Natural killer cell (primary cell): ENCODE data around the gene OXSR1. TPM values are rescaled to one million over a fixed set of nuclear protein-coding genes. Genes with fewer than 3 reads are reported as not detected.

ENCODE experiments used
- ATAC-seq, 3 donors: fragments of 150-1000 bp in 2 of 3; fragments of 200-7000 bp in 1 of 3; cut with Tn5 transposase; 1 replicate in 1 of 3; 2 replicates in 2 of 3; pipeline ENCODE4 v1.10.0; 2021; ENCODE audit warnings: mild to moderate bottlenecking in 2 of 3, moderate library complexity in 2 of 3
- DNase-seq, 2 donors: peaks; one replicate each; pipeline versions ENCODE4 v3.0.0 to v3.0.0-alpha.2; 2013 to 2021; ENCODE audit warnings: mixed read lengths in 1 of 2
- H3K27ac ChIP-seq: one replicate; pipeline ENCODE4 v1.5.1; 2013; ENCODE audit warnings: mild to moderate bottlenecking, low read length
- H3K27me3 ChIP-seq: one replicate; pipeline ENCODE4 v1.6.1; 2013; ENCODE audit warnings: low read length; ENCODE audit not compliant: control insufficient read depth, insufficient read depth
- H3K36me3 ChIP-seq: one replicate; pipeline ENCODE4 v1.6.1; 2013; ENCODE audit warnings: low read length; ENCODE audit not compliant: control insufficient read depth, insufficient read depth
- H3K4me1 ChIP-seq: one replicate; pipeline ENCODE4 v1.6.1; 2013; ENCODE audit warnings: low read length; ENCODE audit not compliant: control insufficient read depth, insufficient read depth
- H3K4me3 ChIP-seq: one replicate; pipeline ENCODE4 v1.5.1; 2013; ENCODE audit warnings: low read length
- H3K9me3 ChIP-seq: one replicate; pipeline ENCODE4 v1.6.1; 2013; ENCODE audit warnings: low read length; ENCODE audit not compliant: control insufficient read depth, insufficient read depth
- H3K27ac Mint-ChIP-seq, 2 donors: one replicate each; pipeline ENCODE4 v1.8.0; 2022; ENCODE audit warnings: mild to moderate bottlenecking in 2 of 2, mixed read lengths in 2 of 2, moderate library complexity in 1 of 2
- H3K27me3 Mint-ChIP-seq, 2 donors: one replicate each; pipeline ENCODE4 v1.8.0; 2022; ENCODE audit warnings: low read depth in 2 of 2, mixed read lengths in 2 of 2
- H3K36me3 Mint-ChIP-seq: one replicate; pipeline ENCODE4 v1.8.0; 2022; ENCODE audit warnings: mixed read lengths
- H3K4me1 Mint-ChIP-seq, 2 donors: one replicate each; pipeline ENCODE4 v1.8.0; 2022; ENCODE audit warnings: mixed read lengths in 2 of 2
- H3K4me3 Mint-ChIP-seq: one replicate; pipeline ENCODE4 v1.8.0; 2022; ENCODE audit warnings: mild to moderate bottlenecking, moderate library complexity, mixed read lengths
- H3K9me3 Mint-ChIP-seq, 2 donors: one replicate each; pipeline ENCODE4 v1.8.0; 2022; ENCODE audit warnings: mixed read lengths in 2 of 2
- WGBS: methylation state at CpG from one replicate; pipeline ENCODE4 v1.1.7; 2013; ENCODE audit warnings: missing lambda C conversion rate; ENCODE audit not compliant: insufficient coverage; 5-methylcytosine and 5-hydroxymethylcytosine counted together
- intact Hi-C: fragments of 100-400 bp; cut with micrococcal nuclease; formaldehyde crosslinking; loops from one replicate; pipeline ENCODE4 v1.14.2; 2022
- total RNA-seq, 4 donors: library from RNA; stranded (reverse); fragments of 120-200 nt in 1 of 4; gene quantifications; one replicate each; pipeline versions ENCODE4 v1.2.3 to v1.2.4, GENCODE V29; 2013 to 2022
- TF ChIP-seq, protein P1 (sequence below): fragments of 200-600 bp; IDR thresholded peaks from one replicate; pipeline ENCODE4 v1.8.0; 2022; ENCODE audit warnings: antibody characterized with exemption

Gene OXSR1
- total RNA-seq, 3 donors from 2014 or later (not counting 1 experiment from before 2014, with no cell fraction given) = 37.2 to 46.1 (median 44.0) TPM

DNA sequence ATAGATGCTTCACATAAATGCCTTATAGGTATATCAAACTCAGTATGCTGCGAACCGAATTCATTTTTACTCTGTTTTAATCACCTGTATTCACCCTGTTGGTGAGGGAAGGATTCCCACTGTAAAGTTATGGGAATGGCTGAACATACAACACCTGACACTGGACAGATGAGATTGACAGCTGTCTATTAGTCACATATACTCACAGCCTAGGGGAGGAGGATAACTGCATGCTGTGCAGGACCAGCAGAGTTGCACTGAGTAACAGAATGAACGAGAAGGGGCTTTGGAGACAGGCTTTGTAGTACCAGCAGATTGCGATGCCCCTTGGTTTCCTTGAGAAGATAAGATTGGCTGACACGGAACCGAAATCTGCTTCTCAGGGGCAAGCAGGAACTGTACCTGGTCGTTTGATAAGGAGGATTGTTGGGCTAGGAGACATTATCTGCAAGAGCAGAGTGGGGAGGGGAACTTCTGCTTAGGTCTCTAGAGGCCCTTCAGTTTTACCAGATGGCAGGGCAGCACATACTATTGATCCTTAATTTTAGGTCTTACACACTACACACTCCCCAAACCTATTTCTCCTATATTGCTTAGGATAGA, 56.8 kb downstream of the OXSR1 start:
- no peaks in the 10 kb centered on the region for H3K9me3 Mint-ChIP-seq

GRCh38 chr3:38224357-38224756, 59.0 kb downstream of the OXSR1 start:
- DNase-seq (no peak), ATAC-seq (no peak)
- Mint-ChIP-seq H3K27me3 (no peaks in the 10 kb centered on the region), H3K27ac (no peak overlapping the region), H3K36me3 (peaks cover 6% of the 10 kb centered on the region), H3K9me3 (no peaks in the 10 kb centered on the region), H3K4me1 (peaks cover 0 to 10% of the 10 kb centered on the region in 2 donors), H3K4me3 (no peak overlapping the region)
- no peaks in the 10 kb centered on the region for H3K27me3 ChIP-seq
- no peaks in the 10 kb centered on the region for H3K4me1 ChIP-seq
- H3K4me3 ChIP-seq = no peak overlapping the region
- 100% methylated on average over 3 of the region's 4 CpGs for WGBS
- TF ChIP-seq, protein P1, sequence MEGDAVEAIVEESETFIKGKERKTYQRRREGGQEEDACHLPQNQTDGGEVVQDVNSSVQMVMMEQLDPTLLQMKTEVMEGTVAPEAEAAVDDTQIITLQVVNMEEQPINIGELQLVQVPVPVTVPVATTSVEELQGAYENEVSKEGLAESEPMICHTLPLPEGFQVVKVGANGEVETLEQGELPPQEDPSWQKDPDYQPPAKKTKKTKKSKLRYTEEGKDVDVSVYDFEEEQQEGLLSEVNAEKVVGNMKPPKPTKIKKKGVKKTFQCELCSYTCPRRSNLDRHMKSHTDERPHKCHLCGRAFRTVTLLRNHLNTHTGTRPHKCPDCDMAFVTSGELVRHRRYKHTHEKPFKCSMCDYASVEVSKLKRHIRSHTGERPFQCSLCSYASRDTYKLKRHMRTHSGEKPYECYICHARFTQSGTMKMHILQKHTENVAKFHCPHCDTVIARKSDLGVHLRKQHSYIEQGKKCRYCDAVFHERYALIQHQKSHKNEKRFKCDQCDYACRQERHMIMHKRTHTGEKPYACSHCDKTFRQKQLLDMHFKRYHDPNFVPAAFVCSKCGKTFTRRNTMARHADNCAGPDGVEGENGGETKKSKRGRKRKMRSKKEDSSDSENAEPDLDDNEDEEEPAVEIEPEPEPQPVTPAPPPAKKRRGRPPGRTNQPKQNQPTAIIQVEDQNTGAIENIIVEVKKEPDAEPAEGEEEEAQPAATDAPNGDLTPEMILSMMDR = no peak
- peaks cover 47% of the 10 kb centered on the region for H3K36me3 ChIP-seq
- intact Hi-C loops = no loop called here
- H3K9me3 ChIP-seq = no peaks in the 10 kb centered on the region
- H3K27ac ChIP-seq = no peak overlapping the region

More for the DNA sequence above, 56.8 kb downstream of the OXSR1 start:
- Histone ChIP-seq H3K9me3 (no peaks in the 10 kb centered on the region), H3K27me3 (no peaks in the 10 kb centered on the region), H3K4me1 (no peaks in the 10 kb centered on the region), H3K4me3 (no peak overlapping the region), H3K27ac (no peak overlapping the region), H3K36me3 (peaks cover 40% of the 10 kb centered on the region)
- Mint-ChIP-seq H3K4me3 (no peak overlapping the region), H3K36me3 (peaks cover 14% of the 10 kb centered on the region), H3K27ac (no peak overlapping the region), H3K27me3 (no peaks in the 10 kb centered on the region), H3K4me1 (peaks cover 0 to 5% of the 10 kb centered on the region in 2 donors)
- DNase-seq (no peak), ATAC-seq (no peak)
- intact Hi-C loops = no loop called here
- WGBS = 66% methylated on average over 5 of the region's 7 CpGs
- TF ChIP-seq, protein P1 = no peak

GRCh38 chr3:38226273-38226672, 60.9 kb downstream of the OXSR1 start:
- peaks cover 6% of the 10 kb centered on the region for H3K36me3 Mint-ChIP-seq
- intact Hi-C loops = no loop called here
- H3K4me3 Mint-ChIP-seq = no peak overlapping the region

More at GRCh38 chr3:38226273-38226672, 60.9 kb downstream of the OXSR1 start:
- WGBS = 100% methylated on average over 2 of the region's 2 CpGs
- Histone ChIP-seq H3K4me3 (no peak overlapping the region), H3K27me3 (no peaks in the 10 kb centered on the region), H3K9me3 (no peaks in the 10 kb centered on the region), H3K4me1 (no peaks in the 10 kb centered on the region), H3K27ac (no peak overlapping the region), H3K36me3 (peaks cover 58% of the 10 kb centered on the region)
- no peaks in the 10 kb centered on the region for H3K27me3 Mint-ChIP-seq
- no peak overlapping the region for H3K27ac Mint-ChIP-seq
- H3K4me1 Mint-ChIP-seq = peaks cover 0 to 5% of the 10 kb centered on the region in 2 donors
- no peaks in the 10 kb centered on the region for H3K9me3 Mint-ChIP-seq
- no peak for ATAC-seq
- no peak for DNase-seq
- TF ChIP-seq, protein P1 = no peak
